ENCODE data around the gene TRAPPC6A. TPM values are rescaled to one million over a fixed set of nuclear protein-coding genes. Genes with fewer than 3 reads are reported as not detected.

Gene TRAPPC6A
- total RNA-seq, 1 donor, result 30.9 TPM

DNA sequence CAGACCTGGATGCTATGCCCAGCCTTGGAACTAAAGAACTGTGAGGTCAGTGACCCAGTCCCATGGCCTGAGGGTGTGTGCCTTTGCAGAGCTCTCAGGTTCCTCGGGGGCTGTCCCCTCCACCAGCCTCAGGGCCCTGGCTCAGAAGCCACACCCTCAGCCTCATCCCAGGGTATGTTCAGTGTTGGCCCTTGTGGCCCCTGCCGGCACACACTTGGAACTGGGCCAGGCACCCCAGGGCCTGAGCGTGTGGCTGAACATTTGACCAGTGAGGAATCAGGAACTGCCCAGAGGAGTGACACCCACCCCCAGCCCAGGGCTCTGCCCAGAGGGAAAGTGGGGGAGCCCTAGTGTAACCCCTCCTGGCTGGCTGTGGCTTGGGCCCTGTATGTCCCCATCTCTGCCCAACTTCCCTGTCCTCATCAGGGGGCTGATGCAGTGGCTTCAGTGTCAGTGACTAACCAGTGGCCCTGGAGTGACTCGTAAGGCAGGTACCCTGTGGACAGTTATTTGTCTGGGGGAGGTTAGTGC lies 27.2 kb downstream of the TRAPPC6A start:
- peaks cover 29% of the 10 kb centered on the region for H3K27me3 ChIP-seq (ENCODE audit: insufficient read depth, low read length)
- no peak overlapping the region for H3K4me3 ChIP-seq (ENCODE audit: low read length)
- no peaks in the 10 kb centered on the region for H3K9me3 ChIP-seq (ENCODE audit: low read depth, low read length)
- peaks cover 23% of the 10 kb centered on the region for H3K4me1 ChIP-seq (ENCODE audit: insufficient read depth, low read length)

DNA sequence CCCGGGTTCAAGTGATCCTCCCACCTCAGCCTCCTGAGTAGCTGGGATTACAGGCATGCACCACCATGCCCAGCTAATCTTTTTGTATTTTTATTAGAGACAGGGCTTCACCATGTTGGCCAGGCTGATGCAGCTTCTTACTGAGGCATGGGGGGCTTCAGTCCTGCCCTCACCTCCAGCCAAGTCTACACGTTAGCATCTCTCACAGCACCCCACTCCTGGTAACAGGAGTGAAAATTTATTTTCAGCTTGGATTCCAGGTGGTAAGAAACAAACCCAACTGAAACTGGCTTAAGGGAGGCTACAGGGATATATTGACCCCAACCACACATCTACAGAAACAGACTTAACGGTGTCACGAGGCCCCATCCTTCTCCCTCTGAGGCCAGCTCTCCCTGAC lies 27.9 kb downstream of the TRAPPC6A start:
- peaks cover 29% of the 10 kb centered on the region for H3K27me3 ChIP-seq (ENCODE audit: insufficient read depth, low read length)

DNA sequence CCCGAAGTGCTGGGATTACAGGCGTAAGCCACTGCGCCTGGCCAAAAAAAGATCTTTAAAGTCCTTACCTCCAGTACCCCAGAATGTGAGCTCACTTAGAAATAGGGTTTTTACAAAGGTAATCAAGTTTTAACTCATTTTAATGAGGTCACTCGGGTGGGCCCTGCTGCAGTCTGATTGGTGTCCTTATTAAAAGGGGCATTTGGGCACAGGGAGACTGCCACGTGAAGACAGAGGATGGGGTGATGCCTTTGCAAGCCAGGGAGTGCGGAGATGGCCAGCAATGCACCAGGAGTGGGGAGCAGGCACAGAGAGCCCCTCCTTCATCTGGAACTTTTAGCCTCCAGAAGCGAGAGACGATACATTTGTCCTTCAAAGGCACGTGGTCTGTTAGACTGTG lies 28.9 kb downstream of the TRAPPC6A start:
- Histone ChIP-seq H3K4me1 (ENCODE audit: insufficient read depth, low read length) (peaks cover 23% of the 10 kb centered on the region), H3K27me3 (ENCODE audit: insufficient read depth, low read length) (peaks cover 25% of the 10 kb centered on the region), H3K4me3 (ENCODE audit: low read length) (no peak overlapping the region), H3K9me3 (ENCODE audit: low read depth, low read length) (no peaks in the 10 kb centered on the region)

More for the DNA sequence above, 27.9 kb downstream of the TRAPPC6A start:
- Histone ChIP-seq H3K4me3 (ENCODE audit: low read length) (no peak overlapping the region), H3K4me1 (ENCODE audit: insufficient read depth, low read length) (peaks cover 23% of the 10 kb centered on the region), H3K9me3 (ENCODE audit: low read depth, low read length) (no peaks in the 10 kb centered on the region)

- Histone ChIP-seq H3K27me3 (ENCODE audit: insufficient read depth, low read length) (peaks cover 17% of the 10 kb centered on the region), H3K4me3 (ENCODE audit: low read length) (no peak overlapping the region), H3K9me3 (ENCODE audit: low read depth, low read length) (no peaks in the 10 kb centered on the region), H3K4me1 (ENCODE audit: insufficient read depth, low read length) (peaks cover 14% of the 10 kb centered on the region)
Measured at GRCh38 chr19:45147835-45148676, 30.0 kb downstream of the TRAPPC6A start.

DNA sequence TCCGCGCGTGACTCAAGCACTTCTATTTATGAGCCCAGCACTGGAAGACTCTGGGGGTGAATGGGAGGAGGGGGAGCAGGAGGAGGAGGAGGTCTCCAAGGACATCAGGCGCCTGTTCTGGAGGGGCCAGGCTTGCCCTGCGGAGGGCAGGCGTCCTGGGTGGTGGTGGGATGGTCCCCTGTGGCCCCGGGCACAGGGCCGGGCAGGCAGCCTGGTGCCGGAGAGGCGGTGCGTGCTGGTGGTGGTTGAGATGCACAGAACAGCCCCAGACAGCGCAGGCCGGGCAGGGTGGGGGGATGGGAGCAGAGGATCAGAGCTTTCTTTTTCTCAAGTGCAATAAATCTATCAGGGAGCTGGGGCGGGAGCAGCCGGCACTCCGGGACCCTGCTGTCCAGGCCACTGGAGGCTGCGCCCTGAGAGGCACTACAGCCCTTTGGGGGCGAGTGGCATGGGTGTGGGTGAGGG lies 31.3 kb downstream of the TRAPPC6A start:
- Histone ChIP-seq H3K4me1 (ENCODE audit: insufficient read depth, low read length) (peaks cover under 1% of the 10 kb centered on the region), H3K27me3 (ENCODE audit: insufficient read depth, low read length) (peaks cover 5% of the 10 kb centered on the region), H3K4me3 (ENCODE audit: low read length) (no peak overlapping the region), H3K9me3 (ENCODE audit: low read depth, low read length) (no peaks in the 10 kb centered on the region)

GRCh38 chr19:45146251-45146650 lies 31.8 kb downstream of the TRAPPC6A start:
- Histone ChIP-seq H3K27me3 (ENCODE audit: insufficient read depth, low read length) (no peaks in the 10 kb centered on the region), H3K4me3 (ENCODE audit: low read length) (no peak overlapping the region), H3K4me1 (ENCODE audit: insufficient read depth, low read length) (no peaks in the 10 kb centered on the region), H3K9me3 (ENCODE audit: low read depth, low read length) (no peaks in the 10 kb centered on the region)

DNA sequence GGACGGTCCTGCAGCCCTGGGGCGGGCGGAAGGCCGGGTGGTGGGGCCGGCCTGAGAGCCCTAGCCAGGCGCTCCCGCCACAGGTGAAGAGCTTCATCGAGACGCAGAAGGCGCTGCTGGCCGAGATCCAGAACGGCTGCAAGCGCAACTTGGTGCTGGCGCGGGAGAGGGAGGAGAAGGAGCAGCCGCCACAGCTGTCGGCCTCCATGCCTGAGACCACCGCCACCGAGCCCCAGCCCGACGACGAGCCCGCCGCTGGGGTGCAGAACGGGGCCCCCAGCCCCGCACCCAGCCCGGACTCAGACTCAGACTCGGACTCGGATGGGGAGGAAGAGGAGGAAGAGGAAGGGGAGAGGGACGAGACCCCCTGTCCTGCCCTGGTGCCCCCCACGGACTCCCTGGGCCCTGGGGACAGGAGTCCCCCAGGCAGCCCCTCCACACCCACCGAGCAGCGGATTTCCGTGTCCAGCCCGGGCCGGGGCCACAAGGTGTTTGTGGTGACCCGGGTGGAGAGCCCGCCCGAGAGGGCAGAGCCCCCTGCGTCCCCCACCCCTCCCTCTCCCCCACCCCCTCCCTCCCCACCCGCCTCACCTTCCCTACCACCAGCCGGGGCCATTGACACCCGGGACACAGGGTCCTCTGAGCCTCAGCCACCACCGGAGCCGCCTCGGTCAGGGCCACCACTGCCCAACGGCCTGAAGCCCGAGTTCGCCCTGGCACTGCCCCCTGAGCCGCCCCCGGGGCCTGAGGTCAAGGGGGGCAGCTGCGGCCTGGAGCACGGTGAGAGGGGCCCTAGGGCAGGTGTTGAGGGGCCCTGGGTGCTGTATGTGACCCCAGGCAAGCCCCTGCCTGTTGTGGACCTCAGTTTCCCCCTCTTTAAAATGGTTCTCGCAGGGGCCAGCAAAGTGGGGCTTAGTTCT lies 32.5 kb downstream of the TRAPPC6A start:
- no peaks in the 10 kb centered on the region for H3K27me3 ChIP-seq (ENCODE audit: insufficient read depth, low read length)
- no peaks in the 10 kb centered on the region for H3K9me3 ChIP-seq (ENCODE audit: low read depth, low read length)
- H3K4me1 ChIP-seq (ENCODE audit: insufficient read depth, low read length), result no peaks in the 10 kb centered on the region
- H3K4me3 ChIP-seq (ENCODE audit: low read length), result no peak overlapping the region

GRCh38 chr19:45144431-45145269 lies 33.4 kb downstream of the TRAPPC6A start:
- Histone ChIP-seq H3K4me3 (ENCODE audit: low read length) (no peak overlapping the region), H3K4me1 (ENCODE audit: insufficient read depth, low read length) (no peaks in the 10 kb centered on the region), H3K9me3 (ENCODE audit: low read depth, low read length) (no peaks in the 10 kb centered on the region), H3K27me3 (ENCODE audit: insufficient read depth, low read length) (no peaks in the 10 kb centered on the region)

- Histone ChIP-seq H3K27me3 (ENCODE audit: insufficient read depth, low read length) (no peaks in the 10 kb centered on the region), H3K4me1 (ENCODE audit: insufficient read depth, low read length) (no peaks in the 10 kb centered on the region), H3K9me3 (ENCODE audit: low read depth, low read length) (no peaks in the 10 kb centered on the region), H3K4me3 (ENCODE audit: low read length) (no peak overlapping the region)
Measured at GRCh38 chr19:45142726-45143110, 35.3 kb downstream of the TRAPPC6A start.

GRCh38 chr19:45142016-45142725 lies 35.9 kb downstream of the TRAPPC6A start:
- peaks cover 4% of the 10 kb centered on the region for H3K4me1 ChIP-seq (ENCODE audit: insufficient read depth, low read length)
- H3K27me3 ChIP-seq (ENCODE audit: insufficient read depth, low read length), result no peaks in the 10 kb centered on the region
- H3K4me3 ChIP-seq (ENCODE audit: low read length), result no peak overlapping the region
- no peaks in the 10 kb centered on the region for H3K9me3 ChIP-seq (ENCODE audit: low read depth, low read length)

GRCh38 chr19:45141203-45141900 lies 36.7 kb downstream of the TRAPPC6A start:
- Histone ChIP-seq H3K4me3 (ENCODE audit: low read length) (no peak overlapping the region), H3K4me1 (ENCODE audit: insufficient read depth, low read length) (peaks cover 4% of the 10 kb centered on the region), H3K9me3 (ENCODE audit: low read depth, low read length) (no peaks in the 10 kb centered on the region), H3K27me3 (ENCODE audit: insufficient read depth, low read length) (no peaks in the 10 kb centered on the region)

GRCh38 chr19:45140533-45140932 lies 37.5 kb downstream of the TRAPPC6A start:
- no peak overlapping the region for H3K4me3 ChIP-seq (ENCODE audit: low read length)
- no peaks in the 10 kb centered on the region for H3K9me3 ChIP-seq (ENCODE audit: low read depth, low read length)
- peaks cover 4% of the 10 kb centered on the region for H3K4me1 ChIP-seq (ENCODE audit: insufficient read depth, low read length)
- H3K27me3 ChIP-seq (ENCODE audit: insufficient read depth, low read length), result no peaks in the 10 kb centered on the region

DNA sequence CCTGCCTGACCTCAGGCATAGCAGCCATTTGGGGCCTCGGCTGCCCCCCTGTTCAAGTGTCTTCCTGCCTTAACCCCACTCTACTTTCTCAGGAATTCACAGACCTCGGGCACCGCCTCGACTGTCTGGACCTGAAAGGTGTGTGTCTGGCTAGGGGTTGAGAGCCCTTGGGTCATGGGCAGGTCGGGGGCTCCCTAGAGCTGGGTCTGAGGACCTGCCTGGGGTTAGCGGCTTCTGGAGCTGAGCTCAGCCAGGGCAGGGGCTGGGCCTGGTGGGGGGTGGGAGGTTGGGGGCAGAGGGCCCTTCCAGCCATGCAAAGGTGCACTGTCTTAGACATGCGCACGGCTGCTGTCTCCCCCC lies 37.9 kb downstream of the TRAPPC6A start:
- H3K4me3 ChIP-seq (ENCODE audit: low read length), result no peak overlapping the region
- H3K4me1 ChIP-seq (ENCODE audit: insufficient read depth, low read length), result peaks cover 4% of the 10 kb centered on the region
- H3K27me3 ChIP-seq (ENCODE audit: insufficient read depth, low read length), result no peaks in the 10 kb centered on the region
- no peaks in the 10 kb centered on the region for H3K9me3 ChIP-seq (ENCODE audit: low read depth, low read length)
